SK-N-SH (cell line): ENCODE results near the gene XKR3. TPM values are rescaled to one million over a fixed set of nuclear protein-coding genes. Genes with fewer than 3 reads are reported as not detected.

Source experiments
- CTCF ChIA-PET: fragments of 300-600, 350-600 bp; formaldehyde crosslinking; extraction: SDS; loops from one replicate; lab custom pipeline; 2021; lab: Yijun Ruan, JAX
- POLR2A ChIA-PET: fragments of 350-600 bp; sonication (Branson Sonifier 250); formaldehyde crosslinking; extraction: SDS; loops from one replicate; lab custom pipeline; 2020; ENCODE audit warnings: antibody characterized with exemption, inconsistent platforms; lab: Yijun Ruan, JAX
- DNase-seq: peaks from one replicate; pipeline ENCODE4 v3.0.0; 2012
- H2AFZ ChIP-seq: fragments of 200-600 bp; sonication (generic); 2 replicates; pipeline ENCODE4 v1.8.1; 2016; ENCODE audit warnings: antibody characterized with exemption, mild to moderate bottlenecking, low read depth
- H3F3A ChIP-seq: fragments of 200-600 bp; sonication (generic); replicated peaks from 2 replicates; pipeline ENCODE3; 2016; ENCODE audit warnings: antibody characterized with exemption, mild to moderate bottlenecking; ENCODE audit not compliant: insufficient read depth
- H3K27ac ChIP-seq, 2 experiments: fragments of 200-500 bp in 1 of 2; fragments of 200-600 bp in 1 of 2; sonication (Bioruptor generic) in 1 of 2; sonication (generic), shearing (Covaris generic) in 1 of 2; 2 replicates each; pipeline versions ENCODE4 v1.5.1 to v1.6.1; 2014 to 2016; ENCODE audit warnings: low read depth in 2 of 2, inconsistent platforms in 1 of 2, low read length in 1 of 2, mild to moderate bottlenecking in 1 of 2, mixed read lengths in 1 of 2
- H3K27me3 ChIP-seq: fragments of 200-600 bp; sonication (generic), shearing (Covaris generic); 2 replicates; pipeline ENCODE4 v1.6.1; 2016; ENCODE audit warnings: mixed run types; ENCODE audit not compliant: insufficient read depth
- H3K36me3 ChIP-seq, 2 experiments: fragments of 200-500 bp in 1 of 2; fragments of 200-600 bp in 1 of 2; sonication (Bioruptor generic) in 1 of 2; sonication (generic) in 1 of 2; replicated peaks in 1 of 2; 2 replicates each; pipeline versions ENCODE3 to v1.5.1; 2014 to 2016; ENCODE audit warnings: low read length in 1 of 2, mild to moderate bottlenecking in 1 of 2; ENCODE audit not compliant: insufficient read depth in 2 of 2, control insufficient read depth in 1 of 2
- H3K4me1 ChIP-seq, 2 experiments: fragments of 200-500 bp in 1 of 2; fragments of 200-600 bp in 1 of 2; sonication (Bioruptor generic) in 1 of 2; sonication (generic), shearing (Covaris generic) in 1 of 2; 2 replicates each; pipeline versions ENCODE4 v1.5.1 to v1.6.1; 2014 to 2016; ENCODE audit warnings: low read depth in 1 of 2, low read length in 1 of 2, mixed run types in 1 of 2; ENCODE audit not compliant: insufficient read depth in 2 of 2, control insufficient read depth in 1 of 2
- H3K4me2 ChIP-seq: fragments of 200-600 bp; sonication (generic), shearing (Covaris generic); 2 replicates; pipeline ENCODE4 v1.6.1; 2017; ENCODE audit warnings: mixed run types
- H3K4me3 ChIP-seq, 2 experiments: fragments of 200-500 bp in 1 of 2; fragments of 200-600 bp in 1 of 2; sonication (Bioruptor generic) in 1 of 2; sonication (generic), shearing (Covaris generic) in 1 of 2; 2 replicates each; pipeline versions ENCODE4 v1.5.1 to v1.8.1; 2014 to 2016; ENCODE audit warnings: low read depth in 2 of 2, inconsistent platforms in 1 of 2, low read length in 1 of 2, mild to moderate bottlenecking in 1 of 2, mixed read lengths in 1 of 2, moderate library complexity in 1 of 2
- H3K79me2 ChIP-seq: fragments of 200-600 bp; sonication (generic); 2 replicates; pipeline ENCODE4 v1.8.1; 2017; ENCODE audit warnings: mild to moderate bottlenecking; ENCODE audit not compliant: insufficient read depth
- H3K9ac ChIP-seq: fragments of 200-600 bp; sonication (generic); 2 replicates; pipeline ENCODE4 v1.6.1; 2017; ENCODE audit warnings: mixed run types
- H3K9me2 ChIP-seq: fragments of 200-600 bp; sonication (generic); 2 replicates; pipeline ENCODE4 v1.6.1; 2017; ENCODE audit warnings: mixed run types
- H3K9me3 ChIP-seq: fragments of 200-600 bp; sonication (generic); 2 replicates; pipeline ENCODE4 v1.6.1; 2017; ENCODE audit warnings: mixed run types, mild to moderate bottlenecking, moderate library complexity
- H4K20me1 ChIP-seq: fragments of 200-600 bp; sonication (generic); 2 replicates; pipeline ENCODE4 v1.6.1; 2017; ENCODE audit warnings: mild to moderate bottlenecking, mixed run types; ENCODE audit not compliant: insufficient read depth
- CHD2 ChIP-seq: fragments of 150-350 bp; IDR thresholded peaks from 2 replicates; pipeline ENCODE4 v1.6.1; 2018; ENCODE audit warnings: low read length; ENCODE audit not compliant: partially characterized antibody
- ELF1 ChIP-seq: IDR thresholded peaks from 2 replicates; pipeline ENCODE4 v1.4.0; 2012
- EP300 ChIP-seq, 2 experiments: IDR thresholded peaks; 2 replicates each; pipeline versions ENCODE4 v1.4.0 to v1.6.1; 2012; ENCODE audit warnings: borderline replicate concordance in 1 of 2, low read depth in 1 of 2, low read length in 1 of 2
- FOSL2 ChIP-seq: IDR thresholded peaks from 2 replicates; pipeline ENCODE4 v1.4.0; 2012; ENCODE audit warnings: low read depth, mild to moderate bottlenecking, moderate library complexity, borderline replicate concordance
- FOXJ3 ChIP-seq: sonication (generic); formaldehyde crosslinking; IDR thresholded peaks from 2 replicates; pipeline ENCODE4 v1.5.1; 2020; ENCODE audit warnings: mild to moderate bottlenecking, missing genetic modification reagents
- FOXM1 ChIP-seq: IDR thresholded peaks from 2 replicates; pipeline ENCODE4 v1.4.0; 2012; ENCODE audit warnings: low read depth, mild to moderate bottlenecking
- GABPA ChIP-seq: IDR thresholded peaks from 2 replicates; pipeline ENCODE4 v1.4.0; 2012; ENCODE audit warnings: low read depth, mild to moderate bottlenecking
- JUND ChIP-seq: IDR thresholded peaks from 2 replicates; pipeline ENCODE4 v1.4.0; 2012
- MEF2A ChIP-seq: IDR thresholded peaks from 2 replicates; pipeline ENCODE4 v1.4.0; 2012; ENCODE audit warnings: low read depth, borderline replicate concordance
- MXI1 ChIP-seq: IDR thresholded peaks from 2 replicates; pipeline ENCODE4 v1.6.1; 2012; ENCODE audit warnings: mild to moderate bottlenecking, low read depth, low read length, improper control_type of control experiment
- NRF1 ChIP-seq: IDR thresholded peaks from 2 replicates; pipeline ENCODE4 v1.6.1; 2012; ENCODE audit warnings: low read depth, mild to moderate bottlenecking, low read length
- RCOR1 ChIP-seq: fragments of 150-350 bp; IDR thresholded peaks from 2 replicates; pipeline ENCODE4 v1.6.1; 2017; ENCODE audit warnings: antibody characterized with exemption, low read length
- RFX5 ChIP-seq: IDR thresholded peaks from 2 replicates; pipeline ENCODE4 v1.6.1; 2012; ENCODE audit warnings: mild to moderate bottlenecking, improper control_type of control experiment, low read length
- RXRA ChIP-seq: IDR thresholded peaks from 2 replicates; pipeline ENCODE4 v1.4.0; 2012; ENCODE audit warnings: low read depth, mild to moderate bottlenecking, borderline replicate concordance
- SMC3 ChIP-seq: IDR thresholded peaks from 2 replicates; pipeline ENCODE4 v1.6.1; 2012; ENCODE audit warnings: low read depth, low read length, improper control_type of control experiment
- TCF12 ChIP-seq: IDR thresholded peaks from 2 replicates; pipeline ENCODE4 v1.4.0; 2012
- TEAD4 ChIP-seq: IDR thresholded peaks from 2 replicates; pipeline ENCODE4 v1.4.0; 2012; ENCODE audit warnings: mild to moderate bottlenecking, borderline replicate concordance; ENCODE audit not compliant: insufficient read depth
- WGBS: methylation state at CpG from one replicate; pipeline ENCODE4 v1.1.6; 2017; ENCODE audit warnings: low lambda C conversion rate; 5-methylcytosine and 5-hydroxymethylcytosine counted together
- polyA plus RNA-seq, 3 experiments: library from polyadenylated mRNA; depleted of rRNA; stranded (reverse); fragments of >200 nt; gene quantifications; 2 replicates each; pipeline ENCODE4 v1.2.3, GENCODE V29; 2012
- TF ChIP-seq, protein P1 (sequence below): fragments of 150-350 bp; IDR thresholded peaks from 2 replicates; pipeline ENCODE4 v1.6.1; 2017; ENCODE audit warnings: antibody characterized with exemption, low read length, low read depth, borderline replicate concordance
- TF ChIP-seq, protein P2 (sequence below): IDR thresholded peaks from 2 replicates; pipeline ENCODE4 v1.4.0; 2012; ENCODE audit warnings: low read depth
- TF ChIP-seq, protein P3 (sequence below): fragments of 150-350 bp; IDR thresholded peaks from 2 replicates; pipeline ENCODE4 v1.6.1; 2016; ENCODE audit warnings: mild to moderate bottlenecking, low read depth, low read length
- TF ChIP-seq, protein P4 (sequence below): IDR thresholded peaks from 2 replicates; pipeline ENCODE4 v1.4.0; 2012; ENCODE audit warnings: low read depth, borderline replicate concordance
- TF ChIP-seq, protein P5 (sequence below): fragments of 200-600 bp; sonication (generic); IDR thresholded peaks from 2 replicates; pipeline ENCODE4 v1.6.1; 2017; ENCODE audit warnings: antibody characterized with exemption, mild to moderate bottlenecking, moderate library complexity

The XKR3 gene
- polyA plus RNA-seq, 1 of the 3 experiments (the other 2 are of a cell fraction) = not detected

DNA sequence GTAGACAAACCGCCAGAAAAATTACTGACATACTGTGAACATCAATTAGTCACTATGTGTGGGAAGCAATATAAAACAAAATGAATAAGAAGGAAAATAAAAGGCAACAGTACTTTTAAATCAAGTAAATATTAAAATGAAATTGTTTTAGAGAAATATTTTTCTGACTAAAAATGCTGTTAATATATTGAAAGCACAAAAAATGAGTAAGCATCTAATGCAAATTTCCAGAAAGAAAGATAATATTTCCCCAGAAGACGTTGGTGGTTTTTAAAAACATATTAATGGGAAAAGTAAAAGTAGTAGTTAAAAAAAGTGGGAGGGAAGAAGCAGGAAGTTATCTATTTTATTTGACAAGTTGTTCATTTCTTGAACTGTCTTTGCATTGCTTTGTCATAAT, 16.5 kb downstream of the XKR3 start (continued):
- no peak for TF ChIP-seq FOXJ3

DNA sequence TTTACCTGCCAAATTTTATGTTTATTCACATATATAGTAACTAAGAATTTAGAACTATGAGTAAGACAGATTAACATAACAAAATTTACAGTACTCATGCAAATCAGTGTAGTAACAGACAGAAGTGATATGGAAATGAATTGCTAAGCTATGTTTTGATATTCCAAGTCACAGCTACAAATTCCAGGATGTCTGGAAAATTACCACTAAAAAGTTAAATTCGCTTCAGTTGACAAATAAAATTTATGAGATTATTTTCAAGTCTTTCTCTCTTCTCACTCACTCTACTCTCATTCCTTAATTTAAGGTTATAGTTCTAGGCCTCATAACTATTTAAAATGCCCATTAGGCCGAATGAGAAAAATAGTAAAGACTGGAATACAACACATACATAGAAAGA, 18.1 kb downstream of the XKR3 start:
- under 1% methylated on average over 2 of the region's 2 CpGs for WGBS
- ChIA-PET POLR2A (no interaction called here), CTCF (no interaction called here)
- no peak for TF ChIP-seq JUND
- no peak for TF ChIP-seq CHD2
- no peak for TF ChIP-seq GABPA
- no peak for TF ChIP-seq SMC3
- no peak for TF ChIP-seq RFX5
- TF ChIP-seq TCF12 = no peak
- TF ChIP-seq TEAD4 = no peak
- no peak for TF ChIP-seq FOXM1
- TF ChIP-seq, protein P1, sequence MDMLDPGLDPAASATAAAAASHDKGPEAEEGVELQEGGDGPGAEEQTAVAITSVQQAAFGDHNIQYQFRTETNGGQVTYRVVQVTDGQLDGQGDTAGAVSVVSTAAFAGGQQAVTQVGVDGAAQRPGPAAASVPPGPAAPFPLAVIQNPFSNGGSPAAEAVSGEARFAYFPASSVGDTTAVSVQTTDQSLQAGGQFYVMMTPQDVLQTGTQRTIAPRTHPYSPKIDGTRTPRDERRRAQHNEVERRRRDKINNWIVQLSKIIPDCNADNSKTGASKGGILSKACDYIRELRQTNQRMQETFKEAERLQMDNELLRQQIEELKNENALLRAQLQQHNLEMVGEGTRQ = no peak
- TF ChIP-seq NRF1 = no peak
- TF ChIP-seq FOSL2 = no peak
- Histone ChIP-seq H2AFZ (no peak overlapping the region), H3K27ac (no peak overlapping the region), H4K20me1 (no peaks in the 10 kb centered on the region), H3K9ac (no peak overlapping the region), H3K79me2 (no peaks in the 10 kb centered on the region), H3F3A (no peaks in the 10 kb centered on the region), H3K9me2 (no peaks in the 10 kb centered on the region), H3K4me1 (no peaks in the 10 kb centered on the region), H3K4me3 (no peak overlapping the region), H3K4me2 (no peak overlapping the region), H3K36me3 (no peaks in the 10 kb centered on the region), H3K9me3 (no peaks in the 10 kb centered on the region), H3K27me3 (no peaks in the 10 kb centered on the region)
- no peak for DNase-seq

DNA sequence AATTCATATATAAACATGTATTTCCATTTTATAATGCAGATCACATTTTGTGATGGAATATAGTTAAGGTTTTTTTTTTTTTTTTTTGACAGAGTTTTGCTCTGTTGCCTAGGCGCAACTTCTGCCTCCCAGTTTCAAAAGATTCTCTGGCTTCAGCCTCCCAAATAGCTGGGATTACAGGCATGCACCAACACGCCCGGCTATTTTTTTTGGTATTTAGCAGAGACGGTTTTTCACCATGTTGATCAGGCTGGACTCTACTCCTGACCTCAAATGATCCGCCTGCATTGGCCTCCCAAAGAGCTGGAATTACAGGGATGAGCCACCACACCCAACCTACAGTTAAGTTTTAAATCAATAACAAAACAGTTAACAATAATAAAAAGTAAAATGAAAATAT, 18.8 kb downstream of the XKR3 start:
- no peak overlapping the region for H2AFZ ChIP-seq
- no peaks in the 10 kb centered on the region for H3F3A ChIP-seq
- no peaks in the 10 kb centered on the region for H3K9me2 ChIP-seq
- POLR2A ChIA-PET = no interaction called here
- H3K4me2 ChIP-seq = no peak overlapping the region
- no peak for DNase-seq
- no peaks in the 10 kb centered on the region for H3K79me2 ChIP-seq
- no peaks in the 10 kb centered on the region for H3K27me3 ChIP-seq
- H3K9ac ChIP-seq = no peak overlapping the region
- H3K4me1 ChIP-seq = no peaks in the 10 kb centered on the region
- WGBS = 0% methylated on average over 5 of the region's 5 CpGs
- H3K27ac ChIP-seq = no peak overlapping the region
- H4K20me1 ChIP-seq = no peaks in the 10 kb centered on the region
- H3K4me3 ChIP-seq = no peak overlapping the region
- no peaks in the 10 kb centered on the region for H3K9me3 ChIP-seq
- CTCF ChIA-PET = interaction anchor here (1.3 kb wide), 1 partner anchor 23 kb away, joined by 3 read pairs; no protein-coding TSS in a partner anchor
- no peaks in the 10 kb centered on the region for H3K36me3 ChIP-seq
- TF ChIP-seq, protein P2, sequence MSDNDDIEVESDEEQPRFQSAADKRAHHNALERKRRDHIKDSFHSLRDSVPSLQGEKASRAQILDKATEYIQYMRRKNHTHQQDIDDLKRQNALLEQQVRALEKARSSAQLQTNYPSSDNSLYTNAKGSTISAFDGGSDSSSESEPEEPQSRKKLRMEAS = no peak
- TF ChIP-seq ELF1 = no peak
- TF ChIP-seq SMC3 = no peak
- TF ChIP-seq FOXM1 = no peak
- TF ChIP-seq RCOR1 = no peak
- TF ChIP-seq EP300 (IDR thresholded peaks at IDR 0.05; ENCODE audit: borderline replicate concordance in 1 of 2, low read depth in 1 of 2, low read length in 1 of 2) = no peak
- TF ChIP-seq MEF2A = no peak
- no peak for TF ChIP-seq JUND
- TF ChIP-seq MXI1 = no peak
- TF ChIP-seq RXRA = no peak
- TF ChIP-seq, protein P3, sequence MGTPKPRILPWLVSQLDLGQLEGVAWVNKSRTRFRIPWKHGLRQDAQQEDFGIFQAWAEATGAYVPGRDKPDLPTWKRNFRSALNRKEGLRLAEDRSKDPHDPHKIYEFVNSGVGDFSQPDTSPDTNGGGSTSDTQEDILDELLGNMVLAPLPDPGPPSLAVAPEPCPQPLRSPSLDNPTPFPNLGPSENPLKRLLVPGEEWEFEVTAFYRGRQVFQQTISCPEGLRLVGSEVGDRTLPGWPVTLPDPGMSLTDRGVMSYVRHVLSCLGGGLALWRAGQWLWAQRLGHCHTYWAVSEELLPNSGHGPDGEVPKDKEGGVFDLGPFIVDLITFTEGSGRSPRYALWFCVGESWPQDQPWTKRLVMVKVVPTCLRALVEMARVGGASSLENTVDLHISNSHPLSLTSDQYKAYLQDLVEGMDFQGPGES = no peak
- TF ChIP-seq, protein P4, sequence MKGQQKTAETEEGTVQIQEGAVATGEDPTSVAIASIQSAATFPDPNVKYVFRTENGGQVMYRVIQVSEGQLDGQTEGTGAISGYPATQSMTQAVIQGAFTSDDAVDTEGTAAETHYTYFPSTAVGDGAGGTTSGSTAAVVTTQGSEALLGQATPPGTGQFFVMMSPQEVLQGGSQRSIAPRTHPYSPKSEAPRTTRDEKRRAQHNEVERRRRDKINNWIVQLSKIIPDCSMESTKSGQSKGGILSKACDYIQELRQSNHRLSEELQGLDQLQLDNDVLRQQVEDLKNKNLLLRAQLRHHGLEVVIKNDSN = no peak
- TF ChIP-seq, protein P5, sequence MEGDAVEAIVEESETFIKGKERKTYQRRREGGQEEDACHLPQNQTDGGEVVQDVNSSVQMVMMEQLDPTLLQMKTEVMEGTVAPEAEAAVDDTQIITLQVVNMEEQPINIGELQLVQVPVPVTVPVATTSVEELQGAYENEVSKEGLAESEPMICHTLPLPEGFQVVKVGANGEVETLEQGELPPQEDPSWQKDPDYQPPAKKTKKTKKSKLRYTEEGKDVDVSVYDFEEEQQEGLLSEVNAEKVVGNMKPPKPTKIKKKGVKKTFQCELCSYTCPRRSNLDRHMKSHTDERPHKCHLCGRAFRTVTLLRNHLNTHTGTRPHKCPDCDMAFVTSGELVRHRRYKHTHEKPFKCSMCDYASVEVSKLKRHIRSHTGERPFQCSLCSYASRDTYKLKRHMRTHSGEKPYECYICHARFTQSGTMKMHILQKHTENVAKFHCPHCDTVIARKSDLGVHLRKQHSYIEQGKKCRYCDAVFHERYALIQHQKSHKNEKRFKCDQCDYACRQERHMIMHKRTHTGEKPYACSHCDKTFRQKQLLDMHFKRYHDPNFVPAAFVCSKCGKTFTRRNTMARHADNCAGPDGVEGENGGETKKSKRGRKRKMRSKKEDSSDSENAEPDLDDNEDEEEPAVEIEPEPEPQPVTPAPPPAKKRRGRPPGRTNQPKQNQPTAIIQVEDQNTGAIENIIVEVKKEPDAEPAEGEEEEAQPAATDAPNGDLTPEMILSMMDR = no peak
